Measurements from ENCODE around the gene SF3B2. TPM values are rescaled to one million over a fixed set of nuclear protein-coding genes. Genes with fewer than 3 reads are reported as not detected.

SF3B2 gene
- total RNA-seq, 1 experiment from 2014 or later = 358 TPM

- intact Hi-C loops (cut with micrococcal nuclease; ENCODE audit: unreplicated experiment) = no loop called here
- Histone ChIP-seq H3K36me3 (ENCODE audit: insufficient read depth, low read length, poor library complexity, severe bottlenecking) (no peaks in the 10 kb centered on the region), H3K4me3 (ENCODE audit: low read depth, low read length, poor library complexity, severe bottlenecking) (no peak within 1 kb of the TSS), H3K27me3 (replicated peaks; ENCODE audit: insufficient read depth, low read depth, low read length, poor library complexity) (no peaks in the 10 kb centered on the region), H3K27ac (ENCODE audit: low read depth, low read length, poor library complexity, severe bottlenecking) (no peak within 1 kb of the TSS), H3K9me3 (ENCODE audit: low read depth, low read length, poor library complexity, severe bottlenecking) (no peaks in the 10 kb centered on the region), H3K4me1 (ENCODE audit: insufficient read depth, low read length, poor library complexity, severe bottlenecking) (peaks cover 22% of the 10 kb centered on the region)
- DNase-seq (ENCODE audit: low spot score) = no peak
- ChIA-PET POLR2A (ENCODE audit: low non-redundant PET) (interaction anchor here (0.6 kb wide), 1 partner anchor 787 kb away, joined by 10 read pairs; no protein-coding TSS in a partner anchor), CTCF (interaction anchor here (1.2 kb wide), 1 partner anchor 10 kb away, joined by 9 read pairs; no protein-coding TSS in a partner anchor)
- BruUV-seq (replicated peaks) = no TSS peak
- TF ChIP-seq CTCF (conservative IDR thresholded peaks at IDR 0.05; ENCODE audit: low read depth, low read length) (no peak), EZH2 (IDR thresholded peaks at IDR 0.05; ENCODE audit: borderline replicate concordance, low read depth, low read length, poor library complexity, severe bottlenecking) (no peak)
Measured at GRCh38 chr11:66011785-66012303, 40.3 kb upstream of the SF3B2 start, which contains the start of gene CST6. TSS of gene CST6 (plus strand) at chr11:66012008. CDS start at chr11:66012045, 37 bp downstream.

GRCh38 chr11:66012371-66012945 lies 39.7 kb upstream of the SF3B2 start:
- Histone ChIP-seq H3K4me1 (ENCODE audit: insufficient read depth, low read length, poor library complexity, severe bottlenecking) (peaks cover 23% of the 10 kb centered on the region), H3K4me3 (ENCODE audit: low read depth, low read length, poor library complexity, severe bottlenecking) (no peak overlapping the region), H3K9me3 (ENCODE audit: low read depth, low read length, poor library complexity, severe bottlenecking) (no peaks in the 10 kb centered on the region), H3K27ac (ENCODE audit: low read depth, low read length, poor library complexity, severe bottlenecking) (no peak overlapping the region), H3K27me3 (replicated peaks; ENCODE audit: insufficient read depth, low read depth, low read length, poor library complexity) (no peaks in the 10 kb centered on the region), H3K36me3 (ENCODE audit: insufficient read depth, low read length, poor library complexity, severe bottlenecking) (no peaks in the 10 kb centered on the region)
- TF ChIP-seq EZH2 (IDR thresholded peaks at IDR 0.05; ENCODE audit: borderline replicate concordance, low read depth, low read length, poor library complexity, severe bottlenecking) (no peak), CTCF (conservative IDR thresholded peaks at IDR 0.05; ENCODE audit: low read depth, low read length) (no peak)
- CTCF ChIA-PET = no interaction called here
- BruUV-seq (replicated peaks) = no TSS peak
- intact Hi-C loops (cut with micrococcal nuclease; ENCODE audit: unreplicated experiment) = no loop called here
- POLR2A ChIA-PET (ENCODE audit: low non-redundant PET) = interaction anchor here (0.6 to 0.7 kb wide), 2 partner anchors 786 to 1604 kb away, joined by 3 to 10 read pairs; no protein-coding TSS in a partner anchor
- no peak for DNase-seq (ENCODE audit: low spot score)

- Histone ChIP-seq H3K4me3 (ENCODE audit: low read depth, low read length, poor library complexity, severe bottlenecking) (no peak overlapping the region), H3K9me3 (ENCODE audit: low read depth, low read length, poor library complexity, severe bottlenecking) (no peaks in the 10 kb centered on the region), H3K4me1 (ENCODE audit: insufficient read depth, low read length, poor library complexity, severe bottlenecking) (peaks cover 23% of the 10 kb centered on the region), H3K27me3 (replicated peaks; ENCODE audit: insufficient read depth, low read depth, low read length, poor library complexity) (no peaks in the 10 kb centered on the region), H3K27ac (ENCODE audit: low read depth, low read length, poor library complexity, severe bottlenecking) (no peak overlapping the region), H3K36me3 (ENCODE audit: insufficient read depth, low read length, poor library complexity, severe bottlenecking) (no peaks in the 10 kb centered on the region)
- TF ChIP-seq CTCF (conservative IDR thresholded peaks at IDR 0.05; ENCODE audit: low read depth, low read length) (no peak), EZH2 (IDR thresholded peaks at IDR 0.05; ENCODE audit: borderline replicate concordance, low read depth, low read length, poor library complexity, severe bottlenecking) (no peak)
- no peak for DNase-seq (ENCODE audit: low spot score)
- POLR2A ChIA-PET (ENCODE audit: low non-redundant PET) = interaction anchor here (0.7 kb wide), 1 partner anchor 1603 kb away, joined by 3 read pairs; no protein-coding TSS in a partner anchor
- intact Hi-C loops (cut with micrococcal nuclease; ENCODE audit: unreplicated experiment) = no loop called here
- no TSS peak for BruUV-seq (replicated peaks)
- CTCF ChIA-PET = interaction anchor here (0.6 kb wide), 1 partner anchor 11 kb away, joined by 3 read pairs; no protein-coding TSS in a partner anchor
Measured at GRCh38 chr11:66012946-66013761, 39.0 kb upstream of the SF3B2 start.
